Measurements from ENCODE around the gene ECI1.

Gene ECI1

GRCh38 chr16:2244301-2244700, 7.1 kb downstream of the ECI1 start:
- 0 out of 2 replicates have a peak, but pooled peaks have one; percentile 4 for TF ChIP-seq RAD21 (IDR thresholded peaks at IDR 0.05; ENCODE audit: low read depth)
- no peak for TF ChIP-seq FOXM1 (IDR thresholded peaks at IDR 0.05; ENCODE audit: borderline replicate concordance, low read depth)

- TF ChIP-seq ZBTB7A (IDR thresholded peaks at IDR 0.05; ENCODE audit: low read depth) (no peak), TCF12 (IDR thresholded peaks at IDR 0.05; ENCODE audit: low read depth) (no peak), TEAD4 (IDR thresholded peaks at IDR 0.05) (no peak), USF1 (IDR thresholded peaks at IDR 0.05) (no peak), EP300 (IDR thresholded peaks at IDR 0.05; ENCODE audit: borderline replicate concordance) (no peak), TAF1 (IDR thresholded peaks at IDR 0.05; ENCODE audit: low read depth) (no peak), REST (IDR thresholded peaks at IDR 0.05; ENCODE audit: low read depth) (no peak), YY1 (IDR thresholded peaks at IDR 0.05; ENCODE audit: low read depth) (no peak), EGR1 (IDR thresholded peaks at IDR 0.05) (no peak), CREB1 (IDR thresholded peaks at IDR 0.05; ENCODE audit: low read depth) (no peak), CEBPB (IDR thresholded peaks at IDR 0.05) (no peak), MAX (IDR thresholded peaks at IDR 0.05) (no peak), FOXM1 (IDR thresholded peaks at IDR 0.05; ENCODE audit: borderline replicate concordance, low read depth) (no peak), RAD21 (IDR thresholded peaks at IDR 0.05; ENCODE audit: low read depth) (no peak), NFIC (IDR thresholded peaks at IDR 0.05) (no peak)
Observed at GRCh38 chr16:2243781-2244180, 7.6 kb downstream of the ECI1 start.

- no peak for TF ChIP-seq CEBPB (IDR thresholded peaks at IDR 0.05)
- no peak for TF ChIP-seq USF1 (IDR thresholded peaks at IDR 0.05)
Observed at GRCh38 chr16:2243031-2243528, 8.3 kb downstream of the ECI1 start.

GRCh38 chr16:2242598-2242997, 8.8 kb downstream of the ECI1 start:
- TF ChIP-seq RAD21 (IDR thresholded peaks at IDR 0.05; ENCODE audit: low read depth) = no peak
- no peak for TF ChIP-seq YY1 (IDR thresholded peaks at IDR 0.05; ENCODE audit: low read depth)
- TF ChIP-seq ZBTB7A (IDR thresholded peaks at IDR 0.05; ENCODE audit: low read depth) = no peak
- no peak for TF ChIP-seq CREB1 (IDR thresholded peaks at IDR 0.05; ENCODE audit: low read depth)
- TF ChIP-seq TAF1 (IDR thresholded peaks at IDR 0.05; ENCODE audit: low read depth) = no peak
- TF ChIP-seq CEBPB (IDR thresholded peaks at IDR 0.05) = no peak
- no peak for TF ChIP-seq EP300 (IDR thresholded peaks at IDR 0.05; ENCODE audit: borderline replicate concordance)
- no peak for TF ChIP-seq REST (IDR thresholded peaks at IDR 0.05; ENCODE audit: low read depth)
- no peak for TF ChIP-seq USF1 (IDR thresholded peaks at IDR 0.05)
- no peak for TF ChIP-seq EGR1 (IDR thresholded peaks at IDR 0.05)
- no peak for TF ChIP-seq MAX (IDR thresholded peaks at IDR 0.05)
- no peak for TF ChIP-seq TEAD4 (IDR thresholded peaks at IDR 0.05)
- TF ChIP-seq NFIC (IDR thresholded peaks at IDR 0.05) = no peak
- no peak for TF ChIP-seq TCF12 (IDR thresholded peaks at IDR 0.05; ENCODE audit: low read depth)
- TF ChIP-seq FOXM1 (IDR thresholded peaks at IDR 0.05; ENCODE audit: borderline replicate concordance, low read depth) = no peak

- no peak for TF ChIP-seq TEAD4 (IDR thresholded peaks at IDR 0.05)
- no peak for TF ChIP-seq CEBPB (IDR thresholded peaks at IDR 0.05)
- no peak for TF ChIP-seq TCF12 (IDR thresholded peaks at IDR 0.05; ENCODE audit: low read depth)
- TF ChIP-seq EP300 (IDR thresholded peaks at IDR 0.05; ENCODE audit: borderline replicate concordance) = no peak
Observed at GRCh38 chr16:2238838-2239675, 12.3 kb downstream of the ECI1 start.
